ENCODE measurements around the gene PIP5KL1.

Gene PIP5KL1

GRCh38 chr9:127968700-127969383 is 38.3 kb upstream of the PIP5KL1 start:
- Histone ChIP-seq H3K4me3 (no peak overlapping the region), H3K4me1 (peaks cover 92% of the 10 kb centered on the region), H3K36me3 (no peaks in the 10 kb centered on the region), H3K9ac (no peak overlapping the region), H3K9me3 (no peaks in the 10 kb centered on the region), H4K20me1 (peaks cover 100% of the 10 kb centered on the region), H3K4me2 (peak overlapping the region; percentile 22; the same call in 1 of the 2 replicates), H3K27ac (no peak overlapping the region), H3K27me3 (no peaks in the 10 kb centered on the region)
- no peak for TF ChIP-seq Cebpa-rat (IDR thresholded peaks at IDR 0.05)

GRCh38 chr9:127968042-127968441 is 37.5 kb upstream of the PIP5KL1 start:
- H3K27ac ChIP-seq = no peak overlapping the region

DNA sequence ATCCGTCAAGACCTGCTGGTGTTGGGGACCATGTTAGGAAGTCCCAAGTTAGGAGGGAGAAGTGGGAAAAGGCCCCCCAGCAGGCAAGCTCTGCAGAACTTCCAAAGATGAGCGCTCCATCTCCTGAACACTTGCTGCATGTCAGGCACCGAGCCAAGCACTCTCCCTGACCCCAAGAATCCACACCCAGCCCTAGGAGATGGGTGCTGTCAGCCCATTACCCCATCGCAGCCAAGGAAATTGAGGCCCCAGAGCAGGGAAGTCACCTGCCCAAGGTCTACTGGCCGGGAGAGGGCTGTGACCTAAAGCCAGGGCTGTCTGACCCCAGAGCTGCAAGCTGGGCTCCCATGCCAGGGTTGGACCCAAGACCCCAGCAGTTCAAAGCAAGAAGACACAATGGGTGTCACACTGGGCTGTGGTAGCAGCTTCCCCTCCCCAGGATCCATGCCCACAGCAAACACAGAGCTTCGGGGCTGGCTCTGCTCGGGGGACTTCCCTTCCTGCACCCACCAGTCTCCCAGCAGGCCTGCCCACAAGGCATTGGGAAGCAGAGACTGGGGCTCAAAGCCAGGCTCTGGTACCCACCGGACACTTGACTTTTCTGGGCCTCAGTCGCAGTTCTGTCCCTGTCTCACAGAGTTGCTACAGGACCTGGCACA is 36.7 kb upstream of the PIP5KL1 start:
- no peak for TF ChIP-seq Cebpa-rat (IDR thresholded peaks at IDR 0.05)
- H3K4me2 ChIP-seq = peak overlapping the region; percentile 61
- no peak overlapping the region for H3K4me3 ChIP-seq

More at GRCh38 chr9:127968042-127968441, 37.5 kb upstream of the PIP5KL1 start:
- Histone ChIP-seq H3K4me1 (peaks cover 84% of the 10 kb centered on the region), H3K9me3 (no peaks in the 10 kb centered on the region), H3K4me3 (no peak overlapping the region), H3K9ac (no peak overlapping the region), H4K20me1 (peaks cover 100% of the 10 kb centered on the region), H3K36me3 (no peaks in the 10 kb centered on the region), H3K27me3 (no peaks in the 10 kb centered on the region), H3K4me2 (peak overlapping the region; percentile 24; the same call in 1 of the 2 replicates)
- no peak for TF ChIP-seq Cebpa-rat (IDR thresholded peaks at IDR 0.05)

GRCh38 chr9:127966416-127967150 is 36.0 kb upstream of the PIP5KL1 start:
- Histone ChIP-seq H3K4me1 (peaks cover 70% of the 10 kb centered on the region), H3K4me2 (peak overlapping the region; percentile 61), H3K27me3 (no peaks in the 10 kb centered on the region), H4K20me1 (peaks cover 100% of the 10 kb centered on the region), H3K27ac (peak overlapping the region; percentile 22; the same call in 1 of the 2 replicates), H3K9ac (peak overlapping the region; percentile 1; the same call in 1 of the 2 replicates), H3K36me3 (no peaks in the 10 kb centered on the region), H3K9me3 (no peaks in the 10 kb centered on the region), H3K4me3 (no peak overlapping the region)
- TF ChIP-seq Cebpa-rat (IDR thresholded peaks at IDR 0.05) = no peak

More for the DNA sequence above, 36.7 kb upstream of the PIP5KL1 start:
- Histone ChIP-seq H4K20me1 (peaks cover 100% of the 10 kb centered on the region), H3K4me1 (peaks cover 77% of the 10 kb centered on the region), H3K9ac (peak overlapping the region; percentile 1; the same call in 1 of the 2 replicates), H3K27ac (no peak overlapping the region; the same call in 1 of the 2 replicates), H3K27me3 (no peaks in the 10 kb centered on the region), H3K36me3 (no peaks in the 10 kb centered on the region), H3K9me3 (no peaks in the 10 kb centered on the region)

- peak overlapping the region; percentile 62 for H3K27ac ChIP-seq
- H4K20me1 ChIP-seq = peaks cover 100% of the 10 kb centered on the region
- H3K36me3 ChIP-seq = no peaks in the 10 kb centered on the region
- TF ChIP-seq Cebpa-rat (IDR thresholded peaks at IDR 0.05) = no peak
- no peaks in the 10 kb centered on the region for H3K9me3 ChIP-seq
- H3K27me3 ChIP-seq = no peaks in the 10 kb centered on the region
- peaks cover 68% of the 10 kb centered on the region for H3K4me1 ChIP-seq
- peak overlapping the region; percentile 61 for H3K4me2 ChIP-seq
- no peak overlapping the region for H3K4me3 ChIP-seq
- H3K9ac ChIP-seq = peak overlapping the region; percentile 1; the same call in 1 of the 2 replicates
Observed at GRCh38 chr9:127965953-127966352, 35.4 kb upstream of the PIP5KL1 start.

GRCh38 chr9:127963359-127964064 is 32.9 kb upstream of the PIP5KL1 start:
- Histone ChIP-seq H3K27ac (peak overlapping the region; percentile 7; the same call in 1 of the 2 replicates), H3K27me3 (no peaks in the 10 kb centered on the region), H3K9me3 (no peaks in the 10 kb centered on the region), H3K4me2 (no peak overlapping the region), H3K4me1 (peaks cover 53% of the 10 kb centered on the region), H4K20me1 (peaks cover 99% of the 10 kb centered on the region), H3K4me3 (no peak overlapping the region), H3K36me3 (no peaks in the 10 kb centered on the region), H3K9ac (no peak overlapping the region)
- no peak for TF ChIP-seq Cebpa-rat (IDR thresholded peaks at IDR 0.05)

DNA sequence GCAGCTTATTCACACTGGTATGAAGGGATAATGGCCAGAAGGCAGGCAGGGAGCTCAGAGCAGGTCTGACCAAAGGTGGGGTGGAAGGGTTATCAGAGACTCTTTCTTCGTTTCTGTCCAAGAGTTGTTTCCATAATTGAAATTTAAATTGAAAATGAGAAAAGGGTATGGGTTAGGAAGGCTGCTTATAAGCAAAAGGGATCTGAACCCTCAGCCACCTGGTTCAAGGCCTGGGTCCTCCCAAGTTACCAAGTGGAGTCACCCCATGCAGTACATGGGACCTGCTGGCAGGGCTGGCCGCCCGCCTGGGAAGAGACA is 32.4 kb upstream of the PIP5KL1 start:
- peak overlapping the region; percentile 7; the same call in 1 of the 2 replicates for H3K27ac ChIP-seq

GRCh38 chr9:127962278-127962677 is 31.7 kb upstream of the PIP5KL1 start:
- no peak overlapping the region for H3K9ac ChIP-seq
- no peaks in the 10 kb centered on the region for H3K27me3 ChIP-seq
- H3K4me2 ChIP-seq = no peak overlapping the region
- H3K9me3 ChIP-seq = no peaks in the 10 kb centered on the region
- H3K4me3 ChIP-seq = no peak overlapping the region
- peaks cover 41% of the 10 kb centered on the region for H3K4me1 ChIP-seq
- H3K27ac ChIP-seq = no peak overlapping the region
- no peak for TF ChIP-seq Cebpa-rat (IDR thresholded peaks at IDR 0.05)
- H3K36me3 ChIP-seq = no peaks in the 10 kb centered on the region
- H4K20me1 ChIP-seq = peaks cover 93% of the 10 kb centered on the region

More for the DNA sequence above, 32.4 kb upstream of the PIP5KL1 start:
- Histone ChIP-seq H4K20me1 (peaks cover 94% of the 10 kb centered on the region), H3K36me3 (no peaks in the 10 kb centered on the region), H3K9me3 (no peaks in the 10 kb centered on the region), H3K4me3 (no peak overlapping the region), H3K4me1 (peaks cover 48% of the 10 kb centered on the region), H3K9ac (no peak overlapping the region), H3K27me3 (no peaks in the 10 kb centered on the region), H3K4me2 (no peak overlapping the region)
- no peak for TF ChIP-seq Cebpa-rat (IDR thresholded peaks at IDR 0.05)

DNA sequence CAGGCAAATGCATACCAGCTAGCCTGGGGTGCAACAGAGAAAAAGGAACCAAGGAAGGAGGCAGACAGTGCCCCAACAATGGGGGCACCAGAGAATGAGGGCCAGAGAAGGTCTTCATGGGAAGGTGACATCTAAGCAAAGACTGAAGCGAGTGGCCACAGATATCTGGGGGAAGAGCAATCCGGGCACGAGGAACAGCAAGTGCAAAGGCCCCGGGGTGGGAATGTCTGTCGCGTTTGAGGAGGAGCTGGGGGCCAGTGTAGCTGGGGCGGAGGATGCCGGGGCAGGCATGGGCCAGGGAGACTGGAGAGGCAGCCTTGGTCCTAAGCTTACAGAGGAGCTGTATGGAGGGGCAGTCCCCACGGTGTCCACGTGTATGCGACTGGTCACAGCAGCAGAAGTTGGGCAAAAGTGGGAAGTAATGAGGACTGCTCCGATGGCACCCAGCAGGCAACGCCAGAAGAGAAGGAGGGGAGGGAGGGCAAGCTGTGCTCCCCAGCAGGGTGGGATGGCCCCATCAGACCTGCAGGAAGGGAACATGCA is 31.1 kb upstream of the PIP5KL1 start:
- Histone ChIP-seq H3K4me2 (no peak overlapping the region), H3K27ac (no peak overlapping the region), H3K4me3 (no peak overlapping the region), H3K27me3 (no peaks in the 10 kb centered on the region), H3K9me3 (no peaks in the 10 kb centered on the region), H4K20me1 (peaks cover 93% of the 10 kb centered on the region), H3K9ac (no peak overlapping the region), H3K36me3 (no peaks in the 10 kb centered on the region), H3K4me1 (peaks cover 35% of the 10 kb centered on the region)
- no peak for TF ChIP-seq Cebpa-rat (IDR thresholded peaks at IDR 0.05)

Data from BLaER1 (cell line).